ENCODE data around the gene NEDD4. TPM values are rescaled to one million over a fixed set of nuclear protein-coding genes. Genes with fewer than 3 reads are reported as not detected.

Gene NEDD4
- 16.2 TPM for polyA plus RNA-seq
- long read RNA-seq, donor 1, full-length matches to known transcripts: 3 of 3 reads
- long read RNA-seq, donor 1, partial matches to known transcripts: 0 of 3 reads
- long read RNA-seq, donor 1, other reads (novel, unspliced or antisense): 0 of 3 reads
- long read RNA-seq, donor 2, full-length matches to known transcripts: 3 of 3 reads
- long read RNA-seq, donor 2, partial matches to known transcripts: 0 of 3 reads
- long read RNA-seq, donor 2, other reads (novel, unspliced or antisense): 0 of 3 reads
- long read RNA-seq, donor 3: 0 reads
- long read RNA-seq, donor 4: 0 reads
- long read RNA-seq, donor 5, full-length matches to known transcripts: 1 of 1 reads
- long read RNA-seq, donor 5, partial matches to known transcripts: 0 of 1 reads
- long read RNA-seq, donor 5, other reads (novel, unspliced or antisense): 0 of 1 reads
- long read RNA-seq, donor 6, full-length matches to known transcripts: 2 of 2 reads
- long read RNA-seq, donor 6, partial matches to known transcripts: 0 of 2 reads
- long read RNA-seq, donor 6, other reads (novel, unspliced or antisense): 0 of 2 reads
- long read RNA-seq, donor 7: 0 reads
- long read RNA-seq, donor 8, partial matches to known transcripts: 0 of 1 reads
- long read RNA-seq, donor 8, other reads (novel, unspliced or antisense): 0 of 1 reads
- long read RNA-seq, donor 9, full-length matches to known transcripts: 2 of 2 reads
- long read RNA-seq, donor 9, partial matches to known transcripts: 0 of 2 reads
- long read RNA-seq, donor 9, other reads (novel, unspliced or antisense): 0 of 2 reads
- long read RNA-seq, donor 10, full-length matches to known transcripts: 3 of 3 reads
- long read RNA-seq, donor 10, partial matches to known transcripts: 0 of 3 reads
- long read RNA-seq, donor 10, other reads (novel, unspliced or antisense): 0 of 3 reads
- long read RNA-seq, donor 11, full-length matches to known transcripts: 4 of 4 reads
- long read RNA-seq, donor 11, partial matches to known transcripts: 0 of 4 reads
- long read RNA-seq, donor 11, other reads (novel, unspliced or antisense): 0 of 4 reads

- Histone ChIP-seq H3K27me3 (ENCODE audit: control insufficient read depth, insufficient read depth, low read length) (no peaks in the 10 kb centered on the region), H3K36me3 (ENCODE audit: control insufficient read depth, insufficient read depth, low read length) (no peaks in the 10 kb centered on the region), H3K9me3 (ENCODE audit: control insufficient read depth, low read depth, low read length) (peaks cover 2% of the 10 kb centered on the region), H3K27ac (ENCODE audit: low read length) (peak within 1 kb of the TSS; percentile 96), H3K4me3 (ENCODE audit: low read length) (peak within 1 kb of the TSS; percentile 82), H3K4me1 (ENCODE audit: control insufficient read depth, insufficient read depth, low read length) (peaks cover 22% of the 10 kb centered on the region)
- peak; percentile 89 to 94 for DNase-seq
- no CpG with 5 or more reads among the region's 83 CpGs for WGBS (ENCODE audit: insufficient coverage, low lambda C conversion rate)
These were observed at the start of gene NEDD4 for GRCh38 chr15:55993111-55993803. NEDD4 (minus strand) TSS chr15:55993612; CDS start chr15:55993555, 57 bp downstream.

- Histone ChIP-seq H3K9me3 (ENCODE audit: control insufficient read depth, low read depth, low read length) (no peaks in the 10 kb centered on the region), H3K4me3 (ENCODE audit: low read length) (no peak overlapping the region), H3K27ac (ENCODE audit: low read length) (peak overlapping the region; percentile 79), H3K4me1 (ENCODE audit: control insufficient read depth, insufficient read depth, low read length) (peaks cover 44% of the 10 kb centered on the region), H3K27me3 (ENCODE audit: control insufficient read depth, insufficient read depth, low read length) (no peaks in the 10 kb centered on the region), H3K36me3 (ENCODE audit: control insufficient read depth, insufficient read depth, low read length) (no peaks in the 10 kb centered on the region)
- no CpG with 5 or more reads among the region's 4 CpGs for WGBS (ENCODE audit: insufficient coverage, low lambda C conversion rate)
- DNase-seq: peak; percentile 77 to 89
These were observed 49.1 kb upstream of the NEDD4 start for GRCh38 chr15:56042498-56042897.

GRCh38 chr15:56042031-56042430, 48.6 kb upstream of the NEDD4 start:
- DNase-seq: peak in 1 of 2 donors; percentile 50
- Histone ChIP-seq H3K4me1 (ENCODE audit: control insufficient read depth, insufficient read depth, low read length) (peaks cover 44% of the 10 kb centered on the region), H3K36me3 (ENCODE audit: control insufficient read depth, insufficient read depth, low read length) (no peaks in the 10 kb centered on the region), H3K27me3 (ENCODE audit: control insufficient read depth, insufficient read depth, low read length) (no peaks in the 10 kb centered on the region), H3K27ac (ENCODE audit: low read length) (peak overlapping the region; percentile 79), H3K9me3 (ENCODE audit: control insufficient read depth, low read depth, low read length) (no peaks in the 10 kb centered on the region), H3K4me3 (ENCODE audit: low read length) (no peak overlapping the region)
- WGBS (ENCODE audit: insufficient coverage, low lambda C conversion rate): 22% methylated on average over 1 of the region's 1 CpG

- Histone ChIP-seq H3K9me3 (ENCODE audit: control insufficient read depth, low read depth, low read length) (no peaks in the 10 kb centered on the region), H3K4me1 (ENCODE audit: control insufficient read depth, insufficient read depth, low read length) (peaks cover 44% of the 10 kb centered on the region), H3K4me3 (ENCODE audit: low read length) (no peak overlapping the region), H3K36me3 (ENCODE audit: control insufficient read depth, insufficient read depth, low read length) (no peaks in the 10 kb centered on the region), H3K27ac (ENCODE audit: low read length) (peak overlapping the region; percentile 86), H3K27me3 (ENCODE audit: control insufficient read depth, insufficient read depth, low read length) (no peaks in the 10 kb centered on the region)
- WGBS (ENCODE audit: insufficient coverage, low lambda C conversion rate): no CpG with 5 or more reads among the region's 8 CpGs
- DNase-seq: peak; percentile 94 to 97
These were observed 46.9 kb upstream of the NEDD4 start for GRCh38 chr15:56040081-56041035.

- H3K9me3 ChIP-seq (ENCODE audit: control insufficient read depth, low read depth, low read length): no peaks in the 10 kb centered on the region
- H3K27ac ChIP-seq (ENCODE audit: low read length): peak overlapping the region; percentile 0
- H3K4me3 ChIP-seq (ENCODE audit: low read length): no peak overlapping the region
- DNase-seq: no peak
- peaks cover 42% of the 10 kb centered on the region for H3K4me1 ChIP-seq (ENCODE audit: control insufficient read depth, insufficient read depth, low read length)
- H3K36me3 ChIP-seq (ENCODE audit: control insufficient read depth, insufficient read depth, low read length): no peaks in the 10 kb centered on the region
- H3K27me3 ChIP-seq (ENCODE audit: control insufficient read depth, insufficient read depth, low read length): no peaks in the 10 kb centered on the region
- no CpG with 5 or more reads among the region's 4 CpGs for WGBS (ENCODE audit: insufficient coverage, low lambda C conversion rate)
These were observed 45.3 kb upstream of the NEDD4 start for GRCh38 chr15:56038707-56039106.

GRCh38 chr15:56038015-56038414, 44.6 kb upstream of the NEDD4 start:
- no peaks in the 10 kb centered on the region for H3K9me3 ChIP-seq (ENCODE audit: control insufficient read depth, low read depth, low read length)
- no peak overlapping the region for H3K27ac ChIP-seq (ENCODE audit: low read length)
- WGBS (ENCODE audit: insufficient coverage, low lambda C conversion rate): 100% methylated on average over 1 of the region's 3 CpGs
- no peak for DNase-seq
- H3K4me3 ChIP-seq (ENCODE audit: low read length): no peak overlapping the region
- peaks cover 35% of the 10 kb centered on the region for H3K4me1 ChIP-seq (ENCODE audit: control insufficient read depth, insufficient read depth, low read length)
- no peaks in the 10 kb centered on the region for H3K27me3 ChIP-seq (ENCODE audit: control insufficient read depth, insufficient read depth, low read length)
- no peaks in the 10 kb centered on the region for H3K36me3 ChIP-seq (ENCODE audit: control insufficient read depth, insufficient read depth, low read length)

GRCh38 chr15:56036546-56037067, 43.2 kb upstream of the NEDD4 start:
- H3K4me1 ChIP-seq (ENCODE audit: control insufficient read depth, insufficient read depth, low read length): peaks cover 34% of the 10 kb centered on the region
- H3K27ac ChIP-seq (ENCODE audit: low read length): no peak overlapping the region
- no peaks in the 10 kb centered on the region for H3K36me3 ChIP-seq (ENCODE audit: control insufficient read depth, insufficient read depth, low read length)
- no peak overlapping the region for H3K4me3 ChIP-seq (ENCODE audit: low read length)
- no peak for DNase-seq
- no peaks in the 10 kb centered on the region for H3K27me3 ChIP-seq (ENCODE audit: control insufficient read depth, insufficient read depth, low read length)
- no CpG with 5 or more reads among the region's 5 CpGs for WGBS (ENCODE audit: insufficient coverage, low lambda C conversion rate)
- H3K9me3 ChIP-seq (ENCODE audit: control insufficient read depth, low read depth, low read length): no peaks in the 10 kb centered on the region

- WGBS (ENCODE audit: insufficient coverage, low lambda C conversion rate): no CpG with 5 or more reads among the region's 2 CpGs
These were observed 41.8 kb upstream of the NEDD4 start for GRCh38 chr15:56035166-56035565.

GRCh38 chr15:56034514-56034913, 41.1 kb upstream of the NEDD4 start:
- WGBS (ENCODE audit: insufficient coverage, low lambda C conversion rate): no CpG with 5 or more reads among the region's 2 CpGs
- DNase-seq: no peak
- peaks cover 22% of the 10 kb centered on the region for H3K4me1 ChIP-seq (ENCODE audit: control insufficient read depth, insufficient read depth, low read length)
- H3K4me3 ChIP-seq (ENCODE audit: low read length): no peak overlapping the region
- H3K9me3 ChIP-seq (ENCODE audit: control insufficient read depth, low read depth, low read length): no peaks in the 10 kb centered on the region
- no peak overlapping the region for H3K27ac ChIP-seq (ENCODE audit: low read length)
- H3K36me3 ChIP-seq (ENCODE audit: control insufficient read depth, insufficient read depth, low read length): no peaks in the 10 kb centered on the region
- H3K27me3 ChIP-seq (ENCODE audit: control insufficient read depth, insufficient read depth, low read length): no peaks in the 10 kb centered on the region

More at GRCh38 chr15:56035166-56035565, 41.8 kb upstream of the NEDD4 start:
- H3K36me3 ChIP-seq (ENCODE audit: control insufficient read depth, insufficient read depth, low read length): no peaks in the 10 kb centered on the region
- peaks cover 28% of the 10 kb centered on the region for H3K4me1 ChIP-seq (ENCODE audit: control insufficient read depth, insufficient read depth, low read length)
- H3K27me3 ChIP-seq (ENCODE audit: control insufficient read depth, insufficient read depth, low read length): no peaks in the 10 kb centered on the region
- no peak overlapping the region for H3K4me3 ChIP-seq (ENCODE audit: low read length)
- H3K9me3 ChIP-seq (ENCODE audit: control insufficient read depth, low read depth, low read length): no peaks in the 10 kb centered on the region
- no peak for DNase-seq
- no peak overlapping the region for H3K27ac ChIP-seq (ENCODE audit: low read length)

Measured in large intestine (tissue), 12 donors.